Panc1 (cell line): Measurements from ENCODE around the gene HNRNPLL.

Experiments
- POLR2AphosphoS5 ChIP-seq: IDR thresholded peaks from 2 replicates; pipeline ENCODE4 v1.6.1; 2012; ENCODE audit warnings: mild to moderate bottlenecking, low read depth, low read length, moderate library complexity
- TF ChIP-seq, protein P1 (sequence below): fragments of 450-650 bp; IDR thresholded peaks from 2 replicates; pipeline ENCODE4 v1.5.1; 2017; ENCODE audit warnings: mild to moderate bottlenecking
- TF ChIP-seq, protein P2 (sequence below), 2 experiments: IDR thresholded peaks; 2 replicates each; pipeline ENCODE4 v1.6.1; 2011 to 2012; ENCODE audit warnings: low read depth in 2 of 2, control low read depth in 1 of 2, low read length in 1 of 2, mild to moderate bottlenecking in 1 of 2, moderate library complexity in 1 of 2; ENCODE audit not compliant: insufficient read depth in 1 of 2

GRCh38 chr2:38597115-38597514 lies 5.6 kb downstream of the HNRNPLL start:
- TF ChIP-seq, protein P1, sequence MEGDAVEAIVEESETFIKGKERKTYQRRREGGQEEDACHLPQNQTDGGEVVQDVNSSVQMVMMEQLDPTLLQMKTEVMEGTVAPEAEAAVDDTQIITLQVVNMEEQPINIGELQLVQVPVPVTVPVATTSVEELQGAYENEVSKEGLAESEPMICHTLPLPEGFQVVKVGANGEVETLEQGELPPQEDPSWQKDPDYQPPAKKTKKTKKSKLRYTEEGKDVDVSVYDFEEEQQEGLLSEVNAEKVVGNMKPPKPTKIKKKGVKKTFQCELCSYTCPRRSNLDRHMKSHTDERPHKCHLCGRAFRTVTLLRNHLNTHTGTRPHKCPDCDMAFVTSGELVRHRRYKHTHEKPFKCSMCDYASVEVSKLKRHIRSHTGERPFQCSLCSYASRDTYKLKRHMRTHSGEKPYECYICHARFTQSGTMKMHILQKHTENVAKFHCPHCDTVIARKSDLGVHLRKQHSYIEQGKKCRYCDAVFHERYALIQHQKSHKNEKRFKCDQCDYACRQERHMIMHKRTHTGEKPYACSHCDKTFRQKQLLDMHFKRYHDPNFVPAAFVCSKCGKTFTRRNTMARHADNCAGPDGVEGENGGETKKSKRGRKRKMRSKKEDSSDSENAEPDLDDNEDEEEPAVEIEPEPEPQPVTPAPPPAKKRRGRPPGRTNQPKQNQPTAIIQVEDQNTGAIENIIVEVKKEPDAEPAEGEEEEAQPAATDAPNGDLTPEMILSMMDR: no peak
- TF ChIP-seq POLR2AphosphoS5: no peak
- TF ChIP-seq, protein P2, sequence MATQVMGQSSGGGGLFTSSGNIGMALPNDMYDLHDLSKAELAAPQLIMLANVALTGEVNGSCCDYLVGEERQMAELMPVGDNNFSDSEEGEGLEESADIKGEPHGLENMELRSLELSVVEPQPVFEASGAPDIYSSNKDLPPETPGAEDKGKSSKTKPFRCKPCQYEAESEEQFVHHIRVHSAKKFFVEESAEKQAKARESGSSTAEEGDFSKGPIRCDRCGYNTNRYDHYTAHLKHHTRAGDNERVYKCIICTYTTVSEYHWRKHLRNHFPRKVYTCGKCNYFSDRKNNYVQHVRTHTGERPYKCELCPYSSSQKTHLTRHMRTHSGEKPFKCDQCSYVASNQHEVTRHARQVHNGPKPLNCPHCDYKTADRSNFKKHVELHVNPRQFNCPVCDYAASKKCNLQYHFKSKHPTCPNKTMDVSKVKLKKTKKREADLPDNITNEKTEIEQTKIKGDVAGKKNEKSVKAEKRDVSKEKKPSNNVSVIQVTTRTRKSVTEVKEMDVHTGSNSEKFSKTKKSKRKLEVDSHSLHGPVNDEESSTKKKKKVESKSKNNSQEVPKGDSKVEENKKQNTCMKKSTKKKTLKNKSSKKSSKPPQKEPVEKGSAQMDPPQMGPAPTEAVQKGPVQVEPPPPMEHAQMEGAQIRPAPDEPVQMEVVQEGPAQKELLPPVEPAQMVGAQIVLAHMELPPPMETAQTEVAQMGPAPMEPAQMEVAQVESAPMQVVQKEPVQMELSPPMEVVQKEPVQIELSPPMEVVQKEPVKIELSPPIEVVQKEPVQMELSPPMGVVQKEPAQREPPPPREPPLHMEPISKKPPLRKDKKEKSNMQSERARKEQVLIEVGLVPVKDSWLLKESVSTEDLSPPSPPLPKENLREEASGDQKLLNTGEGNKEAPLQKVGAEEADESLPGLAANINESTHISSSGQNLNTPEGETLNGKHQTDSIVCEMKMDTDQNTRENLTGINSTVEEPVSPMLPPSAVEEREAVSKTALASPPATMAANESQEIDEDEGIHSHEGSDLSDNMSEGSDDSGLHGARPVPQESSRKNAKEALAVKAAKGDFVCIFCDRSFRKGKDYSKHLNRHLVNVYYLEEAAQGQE (IDR thresholded peaks at IDR 0.05; ENCODE audit: insufficient read depth in 1 of 2, low read depth in 2 of 2, low read length in 1 of 2): no peak
